Activated CD8-positive, alpha-beta memory T cell treated with anti-CD3 and anti-CD28 coated beads, Interleukin-2, amount 50 U/mL, for 4 hours (primary cell): ENCODE results near the gene CCDC15.
"Not testable (repeated sequence)": the region's sequence is repeated elsewhere in the genome, so short reads cannot be mapped to it uniquely, and the experiment has no call there.

Source experiments
- DNase-seq: peaks from one replicate; pipeline ENCODE4 v3.0.0-alpha.2; 2020

Gene CCDC15

GRCh38 chr11:125085301-125086081 is 131.5 kb downstream of the CCDC15 start:
- DNase-seq = no peak

DNA sequence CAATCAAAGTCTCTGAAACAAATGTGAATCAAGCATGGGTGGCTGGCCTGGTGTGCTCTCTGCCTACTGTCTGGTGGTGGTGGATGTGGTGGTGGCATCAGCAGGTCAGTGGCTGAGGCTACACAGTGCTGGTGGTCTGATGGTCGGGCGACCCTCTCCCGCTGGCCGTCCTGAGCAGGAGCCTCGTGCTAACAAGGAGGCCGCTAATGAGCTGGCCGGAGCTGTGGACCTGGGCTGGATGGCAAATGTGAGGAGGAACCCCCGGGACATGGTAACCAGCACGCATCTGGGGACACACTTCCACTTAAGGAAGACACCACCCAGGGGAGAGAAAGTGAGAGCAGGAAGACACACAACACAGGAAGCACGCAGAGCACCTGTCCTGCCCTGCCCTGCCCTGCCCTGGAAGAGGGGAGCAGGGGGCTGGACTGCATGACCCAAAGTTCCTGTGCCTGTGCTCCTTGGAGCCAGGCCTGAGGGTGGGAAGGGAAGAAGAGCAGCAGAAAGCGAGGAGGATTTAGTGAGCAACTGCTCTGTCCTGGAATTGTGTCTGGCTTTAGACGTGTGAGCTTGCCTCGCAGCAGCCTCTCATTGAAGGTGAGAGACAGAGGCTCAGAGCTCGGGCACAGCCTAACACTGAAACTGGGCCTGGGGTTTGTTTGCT is 132.8 kb downstream of the CCDC15 start:
- no peak for DNase-seq

DNA sequence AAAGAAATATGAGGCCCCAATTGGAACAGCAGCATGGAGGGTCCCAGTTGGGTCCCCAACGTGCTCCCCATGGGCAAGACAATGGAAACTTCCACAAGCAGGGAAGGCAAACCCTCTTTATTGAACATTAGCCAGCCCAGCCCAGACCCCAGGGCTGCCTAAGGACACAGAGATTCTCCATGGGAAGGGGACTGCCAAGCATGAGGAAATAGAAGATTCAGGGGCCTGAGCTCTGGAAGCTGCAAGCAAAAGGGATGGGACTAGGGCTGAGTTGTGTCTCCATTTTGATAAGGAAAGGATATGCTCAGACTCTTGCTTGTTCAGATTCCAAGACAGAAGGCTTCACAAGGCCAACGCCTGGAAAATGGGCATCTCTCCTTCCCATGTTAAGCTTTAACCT is 134.1 kb downstream of the CCDC15 start:
- DNase-seq = no peak

- DNase-seq = no peak
Observed at GRCh38 chr11:125088576-125089455, 134.8 kb downstream of the CCDC15 start.

DNA sequence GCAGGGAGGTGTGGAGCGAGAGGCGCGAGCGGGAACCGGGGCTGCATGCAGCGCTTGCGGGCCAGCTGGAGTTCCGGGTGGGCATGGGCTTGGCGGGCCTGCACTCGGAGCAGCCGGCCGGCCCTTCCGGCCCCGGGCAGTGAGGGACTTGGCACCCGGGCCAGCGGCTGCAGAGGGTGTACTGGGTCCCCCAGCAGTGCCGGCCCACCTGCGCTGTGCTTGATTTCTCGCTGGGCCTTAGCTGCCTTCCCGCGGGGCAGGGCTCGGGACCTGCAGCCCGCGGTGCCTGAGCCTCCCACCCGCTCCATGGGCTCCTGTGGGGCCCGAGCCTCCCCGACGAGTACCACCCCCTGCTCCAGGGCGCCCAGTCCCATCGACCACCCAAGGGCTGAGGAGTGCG is 135.5 kb downstream of the CCDC15 start:
- DNase-seq = not testable (repeated sequence)

DNA sequence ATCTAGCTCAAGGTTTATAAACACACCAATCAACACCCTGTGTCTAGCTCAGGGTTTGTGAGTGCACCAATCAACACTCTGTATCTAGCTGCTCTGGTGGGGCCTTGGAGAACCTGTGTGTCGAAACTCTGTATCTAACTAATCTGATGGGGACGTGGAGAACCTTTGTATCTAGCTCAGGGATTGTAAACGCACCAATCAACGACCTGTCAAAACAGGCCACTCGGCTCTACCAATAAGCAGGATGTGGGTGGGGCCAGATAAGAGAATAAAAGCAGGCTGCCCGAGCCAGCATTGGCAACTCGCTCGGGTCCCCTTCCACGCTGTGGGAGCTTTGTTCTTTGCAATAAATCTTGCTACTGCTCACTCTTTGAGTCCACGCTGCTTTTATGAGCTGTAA is 136.1 kb downstream of the CCDC15 start:
- not testable (repeated sequence) for DNase-seq

GRCh38 chr11:125090816-125091215 is 136.8 kb downstream of the CCDC15 start:
- no peak for DNase-seq
